ENCODE measurements around the gene SCYL2. TPM values are rescaled to one million over a fixed set of nuclear protein-coding genes. Genes with fewer than 3 reads are reported as not detected.
"Not testable (repeated sequence)": the region's sequence is repeated elsewhere in the genome, so short reads cannot be mapped to it uniquely, and the experiment has no call there.

Gene SCYL2, protein sequence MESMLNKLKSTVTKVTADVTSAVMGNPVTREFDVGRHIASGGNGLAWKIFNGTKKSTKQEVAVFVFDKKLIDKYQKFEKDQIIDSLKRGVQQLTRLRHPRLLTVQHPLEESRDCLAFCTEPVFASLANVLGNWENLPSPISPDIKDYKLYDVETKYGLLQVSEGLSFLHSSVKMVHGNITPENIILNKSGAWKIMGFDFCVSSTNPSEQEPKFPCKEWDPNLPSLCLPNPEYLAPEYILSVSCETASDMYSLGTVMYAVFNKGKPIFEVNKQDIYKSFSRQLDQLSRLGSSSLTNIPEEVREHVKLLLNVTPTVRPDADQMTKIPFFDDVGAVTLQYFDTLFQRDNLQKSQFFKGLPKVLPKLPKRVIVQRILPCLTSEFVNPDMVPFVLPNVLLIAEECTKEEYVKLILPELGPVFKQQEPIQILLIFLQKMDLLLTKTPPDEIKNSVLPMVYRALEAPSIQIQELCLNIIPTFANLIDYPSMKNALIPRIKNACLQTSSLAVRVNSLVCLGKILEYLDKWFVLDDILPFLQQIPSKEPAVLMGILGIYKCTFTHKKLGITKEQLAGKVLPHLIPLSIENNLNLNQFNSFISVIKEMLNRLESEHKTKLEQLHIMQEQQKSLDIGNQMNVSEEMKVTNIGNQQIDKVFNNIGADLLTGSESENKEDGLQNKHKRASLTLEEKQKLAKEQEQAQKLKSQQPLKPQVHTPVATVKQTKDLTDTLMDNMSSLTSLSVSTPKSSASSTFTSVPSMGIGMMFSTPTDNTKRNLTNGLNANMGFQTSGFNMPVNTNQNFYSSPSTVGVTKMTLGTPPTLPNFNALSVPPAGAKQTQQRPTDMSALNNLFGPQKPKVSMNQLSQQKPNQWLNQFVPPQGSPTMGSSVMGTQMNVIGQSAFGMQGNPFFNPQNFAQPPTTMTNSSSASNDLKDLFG
- total RNA-seq = 10 to 100 TPM; 29.4 to 30.3 TPM

DNA sequence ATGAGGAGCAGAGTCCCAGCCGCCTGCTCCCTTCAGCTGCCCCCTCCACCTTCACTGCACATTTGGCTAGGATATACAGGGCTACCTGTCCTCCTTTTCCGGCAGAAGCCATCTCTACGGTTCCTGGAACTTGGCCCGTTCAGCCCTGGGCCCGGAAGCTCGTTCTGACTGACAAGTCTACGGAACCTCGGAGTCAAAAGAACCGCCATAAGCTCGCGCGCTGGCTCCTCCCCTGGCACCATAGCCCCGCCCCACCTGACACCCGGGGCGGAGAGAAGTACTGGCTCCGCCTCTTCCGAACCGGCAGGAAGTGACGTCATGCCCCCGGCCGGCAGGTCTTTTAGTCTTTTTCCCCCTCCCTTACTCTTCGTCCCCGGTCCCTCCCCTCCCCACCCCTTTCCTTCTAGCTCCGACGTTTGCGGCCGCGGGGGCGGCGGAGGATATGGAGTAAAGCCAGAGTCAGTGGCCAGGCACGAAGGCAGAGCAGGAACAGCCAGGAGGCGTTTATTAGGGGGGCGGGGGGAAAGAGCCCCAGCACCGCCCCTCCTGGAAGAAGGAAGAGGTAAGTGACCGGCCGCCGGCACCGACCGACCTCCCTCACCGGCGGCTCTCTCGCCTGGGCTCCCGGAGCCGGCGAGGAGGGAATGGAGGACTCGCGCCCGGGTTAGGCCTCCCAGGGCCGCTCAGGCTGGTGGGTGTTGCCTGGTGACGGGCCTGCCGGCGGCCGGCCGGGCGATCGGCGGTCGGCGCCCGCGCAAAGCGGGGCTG lies at the start of gene SCYL2, which contains the start of gene DEPDC4:
Gene SCYL2, plus strand, starts transcription at position 343 of the 768 bp plus-strand sequence. CDS start 15,794 bp downstream, outside the sequence.
Gene DEPDC4, minus strand, starts transcription at position 245 of the 768 bp plus-strand sequence. Its CDS starts 3 bp downstream, at position 242.
- ChIA-PET POLR2A (interaction anchor here (0.5 to 1.5 kb wide), 3 partner anchors 21 to 1623 kb away, joined by 3 to 4 read pairs (median 3); partner anchors contain the start of gene IKBIP), CTCF (interaction anchor here (0.7 to 1.4 kb wide), 2 partner anchors 21 to 112 kb away, joined by 3 to 4 read pairs; no protein-coding TSS in a partner anchor)

DNA sequence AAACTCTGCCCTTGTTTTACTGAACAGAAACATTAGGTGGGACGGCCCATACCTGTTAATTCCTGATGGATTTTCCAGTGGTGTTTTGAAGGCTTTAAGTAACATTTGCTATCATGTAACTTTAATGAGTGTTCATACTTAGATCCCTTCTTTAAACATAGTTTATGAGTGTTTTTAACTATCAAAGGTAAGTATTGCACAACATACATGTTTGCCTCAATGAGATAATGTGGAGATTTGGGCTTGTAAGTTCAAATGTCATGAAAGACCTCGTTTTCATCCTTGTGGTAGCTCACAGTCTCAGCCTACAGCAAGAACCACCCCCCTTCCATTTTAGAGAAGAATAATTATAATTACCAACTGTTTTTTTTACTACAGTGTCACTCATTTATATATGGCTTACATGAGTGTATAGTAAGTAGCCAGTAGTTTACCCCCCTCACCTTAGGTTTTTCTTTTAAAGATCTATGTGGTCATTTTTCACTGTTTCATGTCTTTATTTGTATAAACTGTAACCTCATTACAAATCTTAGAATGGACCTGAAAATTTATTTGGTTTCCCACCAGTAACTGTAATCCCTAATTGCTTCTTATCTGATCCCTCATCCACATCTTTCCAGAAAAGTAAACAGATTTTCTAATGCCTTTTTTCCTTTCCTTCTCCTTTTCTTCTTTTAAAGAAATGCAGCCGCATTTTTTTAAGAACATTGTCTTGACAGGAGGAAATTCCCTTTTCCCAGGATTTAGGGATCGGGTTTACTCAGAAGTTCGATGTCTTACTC lies 47.5 kb upstream of the SCYL2 start:
- CTCF ChIA-PET = no interaction called here
- POLR2A ChIA-PET = no interaction called here

DNA sequence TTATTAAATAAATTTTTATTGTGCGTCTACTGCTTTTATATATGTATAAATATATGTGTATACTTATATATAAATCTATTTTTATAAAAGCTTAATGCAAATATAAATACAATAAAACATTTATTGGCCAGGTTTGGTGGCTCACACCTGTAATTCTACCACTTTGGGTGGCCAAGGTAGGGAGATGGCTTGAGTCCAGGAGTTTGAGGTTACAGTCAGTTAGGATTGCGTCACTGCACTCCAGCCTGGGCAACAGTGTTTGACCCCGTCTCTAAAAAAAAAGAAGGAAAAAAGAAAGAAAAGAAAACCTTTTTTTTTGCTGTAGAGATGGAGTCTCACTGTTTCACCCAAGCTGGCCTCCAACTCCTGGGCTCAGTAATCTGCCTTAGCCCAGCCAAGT lies 45.5 kb upstream of the SCYL2 start:
- POLR2A ChIA-PET = interaction anchor here (0.6 to 0.9 kb wide), 2 partner anchors 22 to 119 kb away, joined by 3 to 4 read pairs; no protein-coding TSS in a partner anchor
- CTCF ChIA-PET = no interaction called here

DNA sequence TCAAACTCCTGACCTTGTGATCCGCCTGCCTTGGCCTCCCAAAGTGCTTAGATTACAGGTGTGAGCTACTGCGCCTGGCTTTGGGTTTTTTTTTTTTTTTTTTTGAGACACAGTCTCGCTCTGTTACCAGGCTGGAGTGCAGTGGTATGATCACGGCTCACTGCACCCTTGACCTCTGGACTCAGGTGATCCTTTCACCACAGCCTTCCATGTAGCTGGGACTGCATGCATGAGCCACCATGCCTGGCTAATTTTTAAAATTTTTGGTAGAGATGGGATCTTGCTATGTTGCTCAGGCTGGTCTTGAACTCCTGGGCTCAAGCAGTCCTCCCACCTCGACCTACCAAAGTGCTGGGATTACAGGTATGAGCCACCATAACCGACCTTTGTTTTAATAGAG lies 44.8 kb upstream of the SCYL2 start:
- CTCF ChIA-PET, POLR2A ChIA-PET: not testable (repeated sequence)

GRCh38 chr12:100225491-100225890 lies 41.5 kb upstream of the SCYL2 start:
- POLR2A ChIA-PET = no interaction called here
- CTCF ChIA-PET = no interaction called here

DNA sequence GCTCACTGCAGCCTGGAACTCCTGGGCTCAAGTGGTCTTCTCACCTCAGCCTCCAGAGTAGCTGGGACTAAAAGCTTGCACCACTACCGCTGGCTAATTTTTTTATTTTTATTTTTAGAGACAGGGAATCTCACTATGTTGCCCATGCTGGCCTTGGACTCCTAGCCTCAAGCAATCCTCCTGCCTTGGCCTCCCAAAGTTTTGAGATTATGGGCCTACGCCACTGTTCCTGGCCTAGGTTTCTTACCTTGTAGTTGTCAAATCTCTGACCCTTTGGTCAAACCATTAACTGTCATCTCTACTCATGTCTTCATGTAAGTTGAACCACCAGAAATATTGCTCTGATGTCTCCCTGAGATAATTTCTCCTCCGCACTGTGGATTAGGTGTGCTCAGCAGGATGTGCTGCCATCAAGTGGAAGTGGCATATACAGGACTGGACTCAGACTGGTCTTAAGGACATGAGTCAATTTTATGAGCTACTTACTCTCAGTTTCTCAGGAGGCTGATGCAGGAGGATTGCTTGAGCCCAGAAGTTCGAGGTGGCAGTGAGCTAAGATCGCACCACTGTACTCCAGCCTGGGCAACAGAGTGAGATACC lies 37.8 kb upstream of the SCYL2 start:
- POLR2A ChIA-PET = interaction anchor here (0.6 kb wide), 1 partner anchor 1127 kb away, joined by 9 read pairs; no protein-coding TSS in a partner anchor
- CTCF ChIA-PET = interaction anchor here (0.6 kb wide), 1 partner anchor 25 kb away, joined by 3 read pairs; no protein-coding TSS in a partner anchor

GRCh38 chr12:100229876-100230275 lies 37.1 kb upstream of the SCYL2 start:
- POLR2A ChIA-PET = no interaction called here
- CTCF ChIA-PET = no interaction called here

GRCh38 chr12:100231873-100232272 lies 35.1 kb upstream of the SCYL2 start:
- CTCF ChIA-PET = interaction anchor here (1.0 kb wide), 1 partner anchor 22 kb away, joined by 3 read pairs; no protein-coding TSS in a partner anchor
- POLR2A ChIA-PET = not testable (repeated sequence)

- ChIA-PET POLR2A (no interaction called here), CTCF (interaction anchor here (1.0 to 1.1 kb wide), 2 partner anchors 22 to 26 kb away, joined by 4 to 5 read pairs; no protein-coding TSS in a partner anchor)
Measured at GRCh38 chr12:100234166-100234565, 32.8 kb upstream of the SCYL2 start.

DNA sequence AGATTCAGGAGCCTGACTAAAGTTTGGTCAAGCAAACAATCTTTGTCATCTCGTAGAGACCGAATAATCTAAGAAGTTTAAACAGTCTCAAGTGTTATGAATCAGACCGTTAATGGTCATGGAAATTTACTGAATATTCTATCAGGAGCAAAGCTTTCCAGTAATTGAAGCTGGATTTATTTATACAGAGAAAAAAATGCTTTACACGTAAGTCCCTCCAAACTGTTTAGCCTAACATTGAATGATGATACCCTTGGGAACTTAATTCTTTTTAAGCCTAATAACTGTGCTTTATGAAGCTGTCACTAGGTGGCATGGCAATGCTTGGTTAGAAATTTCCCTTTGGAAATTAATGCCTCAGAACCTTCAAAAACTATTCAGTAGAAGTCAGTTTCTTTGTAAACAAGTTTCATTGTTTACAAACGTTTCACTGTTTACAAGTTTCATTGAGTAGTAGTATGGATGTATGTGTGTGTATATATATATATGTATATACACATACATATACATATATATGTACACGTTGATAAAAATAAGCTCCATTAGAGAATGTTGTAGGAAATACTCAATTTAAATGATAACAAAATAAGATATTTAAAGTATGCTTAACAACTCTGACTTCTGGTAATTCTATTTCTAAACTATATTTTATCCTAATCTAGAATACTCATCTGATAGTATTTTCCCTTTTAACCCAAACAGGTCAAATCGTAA lies 32.2 kb upstream of the SCYL2 start:
- ChIA-PET CTCF (interaction anchor here (0.6 to 1.1 kb wide), 5 partner anchors 12 to 1684 kb away, joined by 3 to 5 read pairs (median 4); no protein-coding TSS in a partner anchor), POLR2A (interaction anchor here (0.7 kb wide), 1 partner anchor 33 kb away, joined by 3 read pairs; no protein-coding TSS in a partner anchor)

GRCh38 chr12:100238801-100239200 lies 28.2 kb upstream of the SCYL2 start:
- CTCF ChIA-PET = no interaction called here

GRCh38 chr12:100239589-100239988 lies 27.4 kb upstream of the SCYL2 start:
- ChIA-PET POLR2A (no interaction called here), CTCF (no interaction called here)

More at GRCh38 chr12:100238801-100239200, 28.2 kb upstream of the SCYL2 start:
- POLR2A ChIA-PET = no interaction called here

DNA sequence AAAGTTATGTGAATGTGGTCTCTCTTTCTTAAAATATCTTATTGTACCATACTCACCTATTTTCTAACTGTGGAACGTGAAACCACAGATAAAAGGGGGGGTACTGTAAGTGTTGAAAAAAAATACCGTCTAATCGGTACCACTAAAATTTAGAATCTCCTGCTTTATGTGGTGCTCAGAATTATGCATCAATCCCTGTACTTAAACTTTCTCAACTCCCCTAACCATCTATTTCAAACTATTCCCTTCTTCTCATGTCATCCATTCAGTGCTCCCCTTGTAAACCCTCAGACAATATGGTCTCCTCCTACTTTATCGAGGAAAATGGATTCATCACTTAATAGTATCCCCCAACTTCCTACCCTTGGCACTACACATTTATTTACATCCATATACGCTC lies 23.8 kb upstream of the SCYL2 start:
- CTCF ChIA-PET = no interaction called here
- POLR2A ChIA-PET = no interaction called here

DNA sequence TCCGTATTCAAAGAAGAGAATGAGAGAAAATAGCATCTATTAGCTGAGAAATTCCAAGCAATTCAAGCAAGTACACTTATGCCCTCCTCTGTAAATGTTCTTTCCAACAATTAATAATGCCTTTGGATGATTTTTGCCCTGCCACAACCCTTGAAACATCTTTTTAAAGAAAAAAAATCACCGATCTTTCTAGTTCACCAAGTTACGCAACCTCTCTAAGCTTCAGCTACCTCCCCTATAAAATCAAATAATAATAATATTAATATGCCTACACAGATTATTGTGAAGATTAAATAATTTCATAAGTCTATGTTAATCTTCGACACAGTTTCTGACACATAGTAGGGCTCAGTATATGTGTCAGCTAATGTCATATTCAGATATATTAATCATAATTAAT lies 19.2 kb upstream of the SCYL2 start:
- CTCF ChIA-PET = interaction anchor here (1.5 kb wide), 1 partner anchor 13 kb away, joined by 3 read pairs; no protein-coding TSS in a partner anchor

DNA sequence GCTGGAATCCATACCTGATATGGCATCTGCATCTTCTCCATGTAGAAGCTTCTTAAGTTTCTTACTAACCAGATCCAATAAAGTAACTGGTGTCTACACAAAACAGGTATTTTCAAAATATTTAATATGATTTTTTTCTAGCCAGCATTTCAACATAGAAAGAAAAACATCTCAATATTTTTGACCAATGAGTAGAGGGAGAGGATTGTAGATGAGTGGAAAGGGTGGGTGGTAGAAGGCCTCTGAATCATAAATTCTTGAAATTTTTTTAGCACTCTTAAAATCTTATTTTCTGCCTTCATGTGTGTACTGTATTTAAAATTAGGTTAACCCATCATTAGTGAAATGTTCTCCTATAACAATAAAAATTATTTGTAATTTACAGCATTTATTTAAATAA lies 18.1 kb upstream of the SCYL2 start:
- CTCF ChIA-PET = no interaction called here
- POLR2A ChIA-PET = no interaction called here

More for the DNA sequence above, 19.2 kb upstream of the SCYL2 start:
- POLR2A ChIA-PET = no interaction called here

DNA sequence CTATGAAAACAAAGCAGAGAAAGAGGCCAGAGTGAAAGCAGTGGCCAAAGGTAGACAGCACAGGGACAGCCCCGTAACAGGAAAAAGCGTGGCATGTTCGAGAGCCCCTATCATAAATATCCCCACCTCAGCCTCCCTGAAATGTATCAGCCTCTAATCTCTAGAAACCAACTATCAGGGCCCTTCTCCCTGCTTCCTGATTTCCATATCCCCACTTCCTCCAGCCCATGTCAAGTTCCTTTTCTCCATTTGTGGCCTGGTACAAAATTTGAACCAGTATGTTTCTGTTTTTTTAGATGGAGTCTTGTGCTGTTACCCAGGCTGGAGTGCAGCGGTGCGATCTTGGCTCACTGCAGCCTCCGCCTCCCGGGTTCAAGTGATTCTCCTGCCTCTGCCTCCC lies 17.0 kb upstream of the SCYL2 start:
- CTCF ChIA-PET = no interaction called here

DNA sequence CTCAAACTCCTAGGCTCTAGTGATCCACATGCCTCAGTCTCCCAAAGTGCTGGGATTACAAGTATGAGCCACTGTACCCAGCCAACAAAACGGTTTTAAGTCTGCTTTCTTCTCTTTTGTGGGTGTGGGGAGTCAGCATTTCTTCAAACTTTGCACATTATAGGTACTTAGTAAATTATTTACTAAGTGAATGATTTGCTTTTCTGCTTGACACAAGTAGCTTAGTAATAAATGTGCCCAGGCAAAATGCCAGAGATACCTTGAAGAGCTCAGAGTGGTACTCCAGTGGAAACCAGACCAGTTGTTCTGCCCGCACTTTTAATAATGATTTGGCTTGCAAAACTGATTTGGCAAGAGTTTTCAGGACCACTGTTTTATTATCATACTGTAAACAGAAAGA lies 15.1 kb upstream of the SCYL2 start:
- POLR2A ChIA-PET = no interaction called here
- CTCF ChIA-PET = no interaction called here

More for the DNA sequence above, 17.0 kb upstream of the SCYL2 start:
- POLR2A ChIA-PET = no interaction called here
